GM18508 (cell line): Measurements from ENCODE around the gene PCARE.

ENCODE experiments used
- ATAC-seq: cut with Tn5 transposase; IDR thresholded peaks from one replicate; pipeline ENCODE4 v1.9.1; 2021; ENCODE audit warnings: moderate number of reproducible peaks; ENCODE audit not compliant: insufficient read depth, unreplicated experiment

The PCARE gene

GRCh38 chr2:29064746-29065067 lies 9.6 kb downstream of the PCARE start:
- ATAC-seq: no peak

DNA sequence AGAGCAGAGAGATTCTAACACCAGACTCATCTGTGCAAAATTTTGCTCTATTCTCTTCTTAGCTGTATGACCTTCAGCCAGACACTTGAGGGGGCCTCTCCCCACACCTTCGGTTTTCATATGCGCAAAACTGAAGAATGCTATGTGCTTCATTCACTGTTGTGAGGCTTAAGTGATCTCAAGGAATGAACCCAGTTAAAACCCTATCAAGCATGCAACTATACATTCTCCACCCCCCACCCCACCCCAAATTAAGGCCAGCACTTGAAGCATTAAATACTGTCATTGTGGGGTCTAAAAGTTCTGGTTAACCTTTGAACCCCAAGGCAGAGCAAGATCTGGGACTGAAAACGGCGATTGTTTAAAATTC lies 10.0 kb downstream of the PCARE start:
- ATAC-seq: no peak

DNA sequence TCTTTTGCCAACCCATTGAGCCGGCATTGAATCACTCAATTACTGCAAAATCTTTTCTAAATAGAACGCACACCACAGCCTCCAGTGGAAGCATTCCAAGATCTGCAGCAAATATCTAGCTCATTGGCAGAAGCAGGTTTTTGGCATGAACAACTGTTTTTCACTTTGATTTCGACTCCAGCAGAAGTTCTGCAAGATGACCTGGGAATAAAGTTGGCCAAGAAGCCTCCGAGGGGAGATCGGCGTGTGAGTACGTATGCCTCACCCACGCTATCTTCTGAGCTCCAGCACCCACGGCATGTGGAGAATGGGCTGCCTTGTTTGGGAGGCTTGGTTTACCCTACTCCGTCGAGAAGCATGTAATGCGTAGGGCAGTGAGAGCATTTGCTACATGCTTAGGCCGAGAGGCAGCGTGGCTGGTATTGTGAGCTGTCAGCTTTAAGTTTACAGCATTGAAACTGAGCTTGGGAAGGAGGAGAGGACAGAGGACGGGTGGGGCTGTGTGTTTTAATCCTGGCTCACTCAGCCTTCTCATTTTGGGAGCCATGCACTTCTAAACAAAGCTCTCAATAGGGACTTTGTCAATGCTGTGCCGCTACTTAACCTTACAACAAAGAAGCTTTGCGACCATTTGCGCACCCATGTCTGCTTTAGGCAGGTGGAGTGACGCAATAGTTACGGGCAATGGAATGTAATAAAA lies 10.5 kb downstream of the PCARE start:
- no peak for ATAC-seq

DNA sequence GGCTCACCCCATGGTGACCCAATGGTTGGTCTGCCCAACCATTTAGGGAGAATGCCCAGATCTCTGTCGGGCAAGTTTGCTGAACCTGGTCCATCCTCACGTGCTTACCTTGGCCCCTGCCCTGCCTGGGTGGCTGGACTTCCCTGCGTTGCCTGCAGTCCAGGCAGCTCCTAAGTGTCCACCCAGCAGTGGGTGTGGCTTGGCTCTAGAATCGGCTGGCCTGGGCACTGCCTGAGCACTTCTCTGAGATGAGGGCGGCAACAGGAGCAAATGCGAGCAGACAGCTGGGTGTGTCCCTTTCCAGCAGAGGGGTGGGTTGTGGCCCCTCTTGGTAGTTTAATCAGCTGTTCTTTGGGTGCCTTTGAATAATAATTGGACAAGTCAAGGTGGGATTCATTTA lies 11.3 kb downstream of the PCARE start:
- ATAC-seq: no peak

DNA sequence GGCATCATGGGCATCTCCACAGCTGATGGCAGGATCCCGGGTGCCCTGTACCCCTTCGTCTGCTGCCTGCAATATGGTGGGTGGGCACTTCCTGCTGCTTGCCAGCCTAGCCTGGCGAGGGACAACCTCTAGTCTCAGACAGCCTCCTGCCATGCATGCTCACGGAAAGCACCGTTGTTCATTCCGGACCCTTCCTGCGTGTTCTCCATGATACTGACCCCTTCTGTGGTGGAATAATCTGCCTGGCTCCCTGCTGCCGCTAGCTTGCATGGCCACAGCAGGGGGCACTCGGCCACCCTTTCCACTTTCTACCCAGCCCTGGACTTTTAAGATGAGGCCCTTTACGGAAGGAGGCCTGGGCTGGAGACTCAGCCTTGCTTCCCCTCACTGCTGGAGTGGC lies 12.0 kb downstream of the PCARE start:
- no peak for ATAC-seq

DNA sequence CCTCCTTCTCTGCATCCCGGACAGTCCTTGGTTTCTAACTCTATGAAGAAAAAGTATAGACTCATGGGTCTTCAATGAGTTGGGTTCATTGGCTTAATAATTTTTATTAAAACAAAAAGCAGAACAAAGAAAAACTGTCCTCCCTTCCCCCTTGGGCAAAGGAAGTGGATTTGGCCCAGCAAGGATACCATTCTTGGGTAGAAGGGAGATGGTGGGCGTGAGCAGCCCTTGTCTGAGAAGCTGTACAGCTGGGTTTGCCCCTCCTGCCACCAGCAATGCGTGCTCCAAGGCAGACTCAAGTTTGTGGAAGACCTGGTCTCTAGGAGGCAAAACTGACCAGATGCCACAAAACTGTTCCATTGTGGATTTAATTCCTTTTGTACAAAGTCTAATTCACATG lies 12.7 kb downstream of the PCARE start:
- ATAC-seq: no peak

GRCh38 chr2:29061176-29061575 lies 13.1 kb downstream of the PCARE start:
- ATAC-seq: no peak

DNA sequence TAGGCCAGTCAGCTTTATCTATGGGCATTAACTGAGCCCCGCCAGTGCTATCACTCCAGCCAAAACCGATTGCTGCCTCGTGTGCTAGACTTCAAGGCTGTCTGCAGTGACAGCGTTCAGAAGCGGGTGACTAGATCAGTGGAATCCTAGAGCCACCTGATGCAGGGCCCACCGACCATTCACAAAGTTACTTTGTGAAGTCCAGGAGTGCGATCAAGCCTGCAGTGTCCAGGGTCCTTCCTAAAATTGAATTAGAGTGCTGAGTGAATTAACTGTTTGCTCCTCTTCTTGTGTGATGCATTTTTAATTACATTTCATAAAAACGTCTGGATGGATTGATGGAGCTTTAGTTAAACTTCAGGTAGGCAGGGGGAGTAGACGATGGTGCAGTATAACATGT lies 13.9 kb downstream of the PCARE start:
- no peak for ATAC-seq

- no peak for ATAC-seq
Observed at GRCh38 chr2:29059624-29060023, 14.7 kb downstream of the PCARE start.

DNA sequence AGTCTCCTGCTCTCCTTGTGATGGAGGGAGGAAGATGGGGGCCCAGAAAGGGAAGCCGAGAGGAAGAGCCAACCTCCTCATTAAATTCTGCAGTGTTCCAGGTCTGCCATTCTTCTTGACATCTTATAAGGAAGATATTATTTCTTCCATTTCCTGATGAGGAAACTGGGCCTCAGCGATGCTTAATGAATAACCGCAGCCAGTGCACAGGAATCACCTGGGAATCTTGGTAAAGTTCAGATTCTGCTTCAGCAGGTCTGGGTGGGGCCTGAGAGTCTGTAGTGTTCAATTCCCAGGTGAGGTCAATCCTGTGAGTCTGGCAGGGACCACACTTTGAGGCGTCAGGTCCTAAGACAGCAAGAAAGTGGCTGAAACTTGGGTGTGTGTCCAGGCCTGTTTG lies 17.3 kb downstream of the PCARE start:
- ATAC-seq: no peak

GRCh38 chr2:29056452-29056851 lies 17.9 kb downstream of the PCARE start:
- ATAC-seq: no peak

GRCh38 chr2:29055601-29056000 lies 18.7 kb downstream of the PCARE start:
- no peak for ATAC-seq

GRCh38 chr2:29054430-29054829 lies 19.9 kb downstream of the PCARE start:
- no peak for ATAC-seq

GRCh38 chr2:29053670-29054400 lies 20.5 kb downstream of the PCARE start:
- ATAC-seq: no peak

GRCh38 chr2:29053223-29053622 lies 21.1 kb downstream of the PCARE start:
- ATAC-seq: no peak

DNA sequence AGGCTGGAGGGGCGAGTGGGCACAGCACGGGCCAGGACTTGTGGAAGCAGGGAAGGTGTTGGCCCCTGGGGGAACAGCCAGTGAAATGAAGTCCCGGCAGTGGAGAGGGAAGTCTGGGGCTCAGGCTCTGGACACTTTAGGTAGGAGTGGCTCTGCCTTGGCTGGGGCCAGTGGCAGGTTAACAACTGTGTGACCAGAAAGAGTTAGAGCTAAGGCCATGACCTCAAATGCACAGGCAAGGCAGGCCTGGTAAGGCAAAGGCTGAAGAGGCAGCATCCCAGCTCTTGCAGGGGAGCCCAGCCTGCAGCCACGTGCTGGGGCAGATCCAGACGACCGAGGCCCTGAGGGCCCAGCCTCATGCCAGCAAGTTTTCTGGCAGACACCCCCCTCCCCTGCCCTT lies 21.5 kb downstream of the PCARE start:
- no peak for ATAC-seq

- ATAC-seq: no peak
Observed at GRCh38 chr2:29051730-29052129, 22.6 kb downstream of the PCARE start.

- ATAC-seq: no peak
Observed at GRCh38 chr2:29050591-29050990, 23.7 kb downstream of the PCARE start.

DNA sequence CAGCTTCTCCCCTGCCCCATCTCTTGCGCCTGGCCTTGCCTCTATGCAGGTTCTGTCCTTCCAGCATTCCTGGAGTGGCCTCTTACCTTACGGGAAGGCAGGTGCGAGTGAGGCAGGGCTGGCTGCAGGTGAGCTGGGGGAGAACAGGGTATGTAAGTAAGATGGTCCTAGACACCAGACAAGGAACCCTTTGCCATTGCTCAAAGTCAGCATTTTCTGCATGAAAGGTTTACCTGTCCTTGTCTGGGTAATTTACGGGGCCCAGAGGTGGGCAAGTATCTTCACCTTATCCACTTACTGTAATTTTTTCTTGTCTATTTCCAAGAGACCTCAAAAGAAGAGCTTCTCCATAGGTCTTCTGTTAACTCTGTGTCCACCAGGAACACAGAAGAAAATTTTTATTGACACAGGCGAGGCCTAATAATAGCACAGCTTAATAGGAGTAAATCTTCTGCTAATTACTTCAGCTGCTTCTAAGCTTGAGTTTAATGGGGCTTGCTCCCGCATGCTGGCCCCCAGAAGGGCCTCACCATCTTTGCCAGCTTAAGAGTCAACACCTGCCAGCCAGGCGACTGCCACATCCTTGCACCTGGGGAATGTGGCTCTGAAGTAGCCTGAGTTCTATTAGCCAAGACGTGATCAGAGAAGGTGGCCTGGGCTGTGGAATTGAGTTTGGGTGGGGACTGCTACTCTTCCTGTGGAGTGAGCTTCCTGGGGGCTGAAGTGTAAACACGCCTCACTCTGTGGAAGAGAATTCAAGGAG lies 27.1 kb downstream of the PCARE start:
- ATAC-seq: no peak

GRCh38 chr2:29046321-29046720 lies 28.0 kb downstream of the PCARE start:
- ATAC-seq: no peak

DNA sequence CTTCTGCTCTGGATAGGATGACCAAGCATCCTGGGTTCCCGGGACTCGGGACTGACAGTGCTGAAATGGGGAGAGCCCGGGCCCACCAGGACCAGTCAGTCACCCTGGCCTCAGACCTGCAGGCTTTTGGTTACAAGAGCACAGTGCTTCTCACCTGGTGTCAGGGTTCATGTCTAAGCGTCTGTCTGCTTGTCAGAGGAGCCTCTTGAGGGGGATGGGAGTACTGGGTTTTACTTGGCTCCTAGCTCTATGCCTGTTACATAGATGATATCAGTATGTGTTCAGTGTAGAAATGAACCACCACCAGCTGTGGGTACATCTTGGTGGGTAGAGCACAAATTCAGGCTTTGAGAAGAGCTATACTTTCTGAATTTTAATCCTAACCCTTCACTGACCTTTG lies 29.9 kb downstream of the PCARE start:
- ATAC-seq: no peak
